NCI-H2107 (cell line): ENCODE data around the gene RAP1GAP2.

Experiments used
- DNase-seq: peaks from one replicate; lab custom pipeline; 2025; lab: John Stamatoyannopoulos, UW

Gene RAP1GAP2

GRCh38 chr17:2911755-2912111 is 115.5 kb downstream of the RAP1GAP2 start:
- no peak for DNase-seq

- no peak for DNase-seq
Observed at GRCh38 chr17:2912754-2913153, 116.5 kb downstream of the RAP1GAP2 start.

GRCh38 chr17:2916461-2916860 is 120.2 kb downstream of the RAP1GAP2 start:
- no peak for DNase-seq

- DNase-seq = no peak
Observed at GRCh38 chr17:2921443-2921842, 125.2 kb downstream of the RAP1GAP2 start.

GRCh38 chr17:2924211-2924610 is 128.0 kb downstream of the RAP1GAP2 start:
- no peak for DNase-seq

GRCh38 chr17:2925011-2925410 is 128.8 kb downstream of the RAP1GAP2 start:
- no peak for DNase-seq

GRCh38 chr17:2926019-2926650 is 129.9 kb downstream of the RAP1GAP2 start:
- DNase-seq = no peak

- DNase-seq = no peak
Observed at GRCh38 chr17:2928294-2928890, 132.2 kb downstream of the RAP1GAP2 start.

GRCh38 chr17:2929881-2930533 is 133.8 kb downstream of the RAP1GAP2 start:
- no peak for DNase-seq

GRCh38 chr17:2931876-2932275 is 135.6 kb downstream of the RAP1GAP2 start:
- DNase-seq = no peak

- no peak for DNase-seq
Observed at GRCh38 chr17:2932946-2933345, 136.7 kb downstream of the RAP1GAP2 start.

- no peak for DNase-seq
Observed at GRCh38 chr17:2933606-2934005, 137.4 kb downstream of the RAP1GAP2 start.

GRCh38 chr17:2935632-2936031 is 139.4 kb downstream of the RAP1GAP2 start:
- DNase-seq = no peak

GRCh38 chr17:2936351-2936750 is 140.1 kb downstream of the RAP1GAP2 start:
- no peak for DNase-seq

- no peak for DNase-seq
Observed at GRCh38 chr17:2936771-2937321, 140.6 kb downstream of the RAP1GAP2 start.

- DNase-seq = no peak
Observed at GRCh38 chr17:2937331-2938003, 141.2 kb downstream of the RAP1GAP2 start.

GRCh38 chr17:2939714-2940351 is 143.6 kb downstream of the RAP1GAP2 start:
- DNase-seq = no peak

- DNase-seq = no peak
Observed at GRCh38 chr17:2940352-2940751, 144.1 kb downstream of the RAP1GAP2 start.

GRCh38 chr17:2943981-2944380 is 147.7 kb downstream of the RAP1GAP2 start:
- DNase-seq = no peak

- no peak for DNase-seq
Observed at GRCh38 chr17:2945299-2945698, 149.1 kb downstream of the RAP1GAP2 start.

- DNase-seq = no peak
Observed at GRCh38 chr17:2946144-2946543, 149.9 kb downstream of the RAP1GAP2 start.

GRCh38 chr17:2947588-2947950 is 151.3 kb downstream of the RAP1GAP2 start:
- no peak for DNase-seq
